GM21423 (cell line): ENCODE data around the gene NLRP9.

Source experiments
- ATAC-seq: cut with Tn5 transposase; IDR thresholded peaks from one replicate; pipeline ENCODE4 v1.9.1; 2021; ENCODE audit warnings: mild to moderate bottlenecking, moderate library complexity; ENCODE audit not compliant: unreplicated experiment

The NLRP9 gene

GRCh38 chr19:55704494-55705245 is 33.5 kb downstream of the NLRP9 start:
- no peak for ATAC-seq

- no peak for ATAC-seq
Measured at GRCh38 chr19:55703790-55704215, 34.4 kb downstream of the NLRP9 start.

GRCh38 chr19:55702131-55702627 is 36.0 kb downstream of the NLRP9 start:
- no peak for ATAC-seq

GRCh38 chr19:55700813-55701212 is 37.4 kb downstream of the NLRP9 start:
- no peak for ATAC-seq

GRCh38 chr19:55699221-55699620 is 39.0 kb downstream of the NLRP9 start:
- no peak for ATAC-seq

- ATAC-seq, result no peak
Measured at GRCh38 chr19:55698256-55698655, 39.9 kb downstream of the NLRP9 start.

GRCh38 chr19:55697698-55698097 is 40.5 kb downstream of the NLRP9 start:
- ATAC-seq, result no peak

GRCh38 chr19:55697069-55697440 is 41.1 kb downstream of the NLRP9 start:
- no peak for ATAC-seq

GRCh38 chr19:55696301-55697068 is 41.7 kb downstream of the NLRP9 start:
- ATAC-seq, result no peak

GRCh38 chr19:55695511-55696290 is 42.5 kb downstream of the NLRP9 start:
- ATAC-seq, result no peak

- no peak for ATAC-seq
Measured at GRCh38 chr19:55694656-55695491, 43.3 kb downstream of the NLRP9 start.

- ATAC-seq, result no peak
Measured at GRCh38 chr19:55694241-55694655, 44.0 kb downstream of the NLRP9 start.

- ATAC-seq, result no peak
Measured at GRCh38 chr19:55693336-55693974, 44.7 kb downstream of the NLRP9 start.

- no peak for ATAC-seq
Measured at GRCh38 chr19:55692681-55693081, 45.5 kb downstream of the NLRP9 start.

GRCh38 chr19:55691561-55692481 is 46.4 kb downstream of the NLRP9 start:
- ATAC-seq, result no peak

- ATAC-seq, result no peak
Measured at GRCh38 chr19:55690769-55691545, 47.2 kb downstream of the NLRP9 start.

- no peak for ATAC-seq
Measured at GRCh38 chr19:55690109-55690768, 48.0 kb downstream of the NLRP9 start.
